Activated CD4-positive, alpha-beta T cell treated with anti-CD3 and anti-CD28 coated beads, Interleukin-2, amount 10 ng/mL, durations not matched to agents 7 days and 5 days (primary cell): ENCODE data around the gene MOCOS. TPM values are rescaled to one million over a fixed set of nuclear protein-coding genes. Genes with fewer than 3 reads are reported as not detected.

Experiments used
- CTCF ChIA-PET: fragments of 350-600 bp; sonication (Branson Sonifier 250); formaldehyde crosslinking; loops from one replicate; lab custom pipeline; 2021; ENCODE audit warnings: antibody characterized with exemption; lab: Charles Lee
- POLR2A ChIA-PET: fragments of 350-600 bp; sonication (Branson Sonifier 250); formaldehyde crosslinking; loops from one replicate; lab custom pipeline; 2021; ENCODE audit warnings: antibody characterized with exemption; lab: Charles Lee
- DNase-seq: peaks from one replicate; pipeline ENCODE4 v3.0.0-alpha.2; 2020
- H3K27ac Mint-ChIP-seq: one replicate; pipeline ENCODE4 v1.8.0; 2021; ENCODE audit warnings: mild to moderate bottlenecking, moderate library complexity, mixed read lengths
- H3K27me3 Mint-ChIP-seq: one replicate; pipeline ENCODE4 v1.8.0; 2021; ENCODE audit warnings: mixed read lengths
- H3K36me3 Mint-ChIP-seq: one replicate; pipeline ENCODE4 v1.8.0; 2021; ENCODE audit warnings: low read depth, mixed read lengths
- H3K4me1 Mint-ChIP-seq: one replicate; pipeline ENCODE4 v1.8.0; 2021; ENCODE audit warnings: mixed read lengths
- H3K4me3 Mint-ChIP-seq: one replicate; pipeline ENCODE4 v1.8.0; 2021; ENCODE audit warnings: mild to moderate bottlenecking, moderate library complexity, mixed read lengths
- H3K9me3 Mint-ChIP-seq: one replicate; pipeline ENCODE4 v1.8.0; 2021; ENCODE audit warnings: mixed read lengths
- total RNA-seq, 2 experiments: library from RNA; stranded (reverse); gene quantifications; one replicate each; pipeline ENCODE4 v1.2.3, GENCODE V29; 2021

Gene MOCOS
- total RNA-seq, 2 experiments from 2014 or later = 0.05 to 0.17 TPM

DNA sequence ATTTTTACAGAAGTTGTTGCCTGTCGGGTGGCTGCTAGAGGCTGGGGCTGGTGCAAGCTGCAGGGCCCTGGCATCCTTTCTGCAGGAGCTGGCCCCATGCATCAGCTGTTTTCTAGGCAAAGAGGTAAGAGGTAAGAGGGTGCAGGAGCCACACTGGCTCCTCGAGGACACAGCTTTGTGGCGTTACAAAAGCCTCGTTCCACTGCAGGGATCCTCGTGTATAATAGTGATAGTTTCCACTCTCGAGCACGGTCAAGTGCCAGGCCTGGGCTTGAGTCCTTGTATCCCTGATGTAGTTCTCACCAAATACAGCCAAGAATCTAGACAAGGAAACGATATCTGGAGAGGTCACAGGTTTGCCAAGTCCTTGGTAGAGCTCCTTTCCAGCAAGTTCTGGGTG, 77.0 kb downstream of the MOCOS start:
- H3K27me3 Mint-ChIP-seq = no peaks in the 10 kb centered on the region
- ChIA-PET POLR2A (no interaction called here), CTCF (interaction anchor here (0.7 kb wide), 1 partner anchor 340 kb away, joined by 3 read pairs; no protein-coding TSS in a partner anchor)
- no peak overlapping the region for H3K27ac Mint-ChIP-seq
- no peaks in the 10 kb centered on the region for H3K4me1 Mint-ChIP-seq
- no peaks in the 10 kb centered on the region for H3K9me3 Mint-ChIP-seq
- DNase-seq = no peak
- no peaks in the 10 kb centered on the region for H3K36me3 Mint-ChIP-seq
- H3K4me3 Mint-ChIP-seq = no peak overlapping the region

DNA sequence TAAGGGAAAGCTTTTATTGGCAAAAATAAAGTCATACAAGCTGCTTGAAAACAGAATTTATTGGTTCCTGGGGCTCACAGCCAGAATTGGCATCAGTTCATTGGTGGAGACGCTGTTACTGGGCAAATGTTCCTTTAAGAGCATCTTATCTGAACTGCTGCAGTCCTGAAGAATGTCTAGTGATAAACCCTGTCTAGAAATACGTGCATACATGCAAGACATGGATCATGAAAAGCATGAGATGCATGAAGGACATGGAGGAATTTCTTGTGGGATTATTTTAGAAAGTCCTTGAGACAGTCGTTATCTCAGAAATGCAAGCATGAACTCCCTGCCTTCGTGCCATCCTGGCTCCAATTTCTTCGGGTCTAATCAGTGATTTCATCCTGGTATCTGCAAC, 77.7 kb downstream of the MOCOS start:
- Mint-ChIP-seq H3K27me3 (peaks cover 2% of the 10 kb centered on the region), H3K4me1 (no peaks in the 10 kb centered on the region)

DNA sequence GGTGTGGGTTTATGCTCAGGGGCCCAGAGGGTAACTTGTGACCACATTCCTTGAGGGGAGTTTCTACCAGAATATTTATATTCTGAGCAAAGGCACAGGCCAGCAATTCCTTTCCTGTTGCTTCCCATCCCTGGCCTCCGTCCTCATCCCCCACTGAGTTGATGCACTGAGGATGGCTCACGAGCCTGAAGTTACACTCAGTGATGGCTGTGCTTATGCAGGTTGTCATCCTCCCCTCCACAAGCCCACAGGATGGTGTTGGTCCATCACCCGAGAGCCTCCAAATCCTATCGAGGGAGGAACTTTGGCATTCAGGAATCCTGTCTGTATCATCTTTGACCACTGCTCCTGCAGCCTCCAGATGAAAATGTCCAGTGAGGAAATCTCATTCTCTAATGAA, 81.9 kb downstream of the MOCOS start:
- Mint-ChIP-seq H3K27ac (no peak overlapping the region), H3K4me3 (no peak overlapping the region), H3K36me3 (no peaks in the 10 kb centered on the region), H3K4me1 (no peaks in the 10 kb centered on the region), H3K27me3 (peaks cover 3% of the 10 kb centered on the region), H3K9me3 (no peaks in the 10 kb centered on the region)
- ChIA-PET POLR2A (no interaction called here), CTCF (no interaction called here)
- DNase-seq = no peak

More for the DNA sequence above, 77.7 kb downstream of the MOCOS start:
- H3K9me3 Mint-ChIP-seq = no peaks in the 10 kb centered on the region
- DNase-seq = no peak
- ChIA-PET POLR2A (no interaction called here), CTCF (no interaction called here)
- H3K4me3 Mint-ChIP-seq = no peak overlapping the region
- H3K36me3 Mint-ChIP-seq = no peaks in the 10 kb centered on the region
- no peak overlapping the region for H3K27ac Mint-ChIP-seq

DNA sequence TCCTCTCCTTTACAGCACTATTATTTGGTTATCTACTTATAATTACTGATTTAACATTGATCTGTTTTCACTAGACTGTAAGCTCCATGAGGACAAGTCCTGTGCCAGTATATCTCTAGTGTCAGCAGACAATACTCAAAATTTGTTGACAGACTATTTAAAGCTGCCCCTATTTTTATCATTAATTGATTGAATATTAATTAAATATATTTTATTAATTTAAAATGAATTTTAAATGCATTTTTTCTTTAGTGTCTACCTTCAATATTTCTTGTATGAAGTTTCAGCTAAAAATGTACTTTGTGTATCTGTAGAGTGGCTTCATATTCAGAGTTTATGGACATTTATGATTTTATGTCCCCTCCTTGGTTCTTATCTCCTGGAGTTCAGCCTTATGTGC, 83.9 kb downstream of the MOCOS start:
- CTCF ChIA-PET = interaction anchor here (0.6 to 1.5 kb wide), 3 partner anchors 13 to 200 kb away, joined by 3 to 6 read pairs (median 4); no protein-coding TSS in a partner anchor
- H3K9me3 Mint-ChIP-seq = no peaks in the 10 kb centered on the region

DNA sequence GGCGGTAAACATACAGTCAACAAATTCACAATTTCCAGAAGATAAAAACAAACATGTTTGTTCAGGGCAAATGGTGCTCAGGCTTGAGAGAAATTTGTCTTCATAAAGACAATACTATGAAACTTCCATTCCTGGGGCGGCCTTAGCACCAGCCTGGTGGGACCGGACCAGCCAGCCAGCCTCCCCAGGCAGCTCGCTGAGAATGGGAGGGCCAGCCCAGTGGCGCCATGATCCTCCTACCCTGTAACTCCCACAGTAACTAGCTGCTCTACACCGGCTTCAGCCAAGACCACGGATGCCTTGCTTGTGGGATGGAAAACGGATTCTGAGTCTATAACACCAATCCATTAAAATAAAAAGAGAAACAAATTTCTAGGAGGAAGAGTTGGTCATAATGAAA, 86.0 kb downstream of the MOCOS start:
- H3K27ac Mint-ChIP-seq = no peak overlapping the region
- no peaks in the 10 kb centered on the region for H3K9me3 Mint-ChIP-seq
- H3K27me3 Mint-ChIP-seq = peaks cover 23% of the 10 kb centered on the region
- ChIA-PET POLR2A (no interaction called here), CTCF (no interaction called here)
- H3K4me1 Mint-ChIP-seq = no peaks in the 10 kb centered on the region
- no peaks in the 10 kb centered on the region for H3K36me3 Mint-ChIP-seq
- no peak overlapping the region for H3K4me3 Mint-ChIP-seq
- DNase-seq = no peak

More for the DNA sequence above, 83.9 kb downstream of the MOCOS start:
- POLR2A ChIA-PET = no interaction called here
- H3K4me3 Mint-ChIP-seq = no peak overlapping the region
- peaks cover 10% of the 10 kb centered on the region for H3K27me3 Mint-ChIP-seq
- H3K36me3 Mint-ChIP-seq = no peaks in the 10 kb centered on the region
- no peaks in the 10 kb centered on the region for H3K4me1 Mint-ChIP-seq
- DNase-seq = no peak
- no peak overlapping the region for H3K27ac Mint-ChIP-seq

DNA sequence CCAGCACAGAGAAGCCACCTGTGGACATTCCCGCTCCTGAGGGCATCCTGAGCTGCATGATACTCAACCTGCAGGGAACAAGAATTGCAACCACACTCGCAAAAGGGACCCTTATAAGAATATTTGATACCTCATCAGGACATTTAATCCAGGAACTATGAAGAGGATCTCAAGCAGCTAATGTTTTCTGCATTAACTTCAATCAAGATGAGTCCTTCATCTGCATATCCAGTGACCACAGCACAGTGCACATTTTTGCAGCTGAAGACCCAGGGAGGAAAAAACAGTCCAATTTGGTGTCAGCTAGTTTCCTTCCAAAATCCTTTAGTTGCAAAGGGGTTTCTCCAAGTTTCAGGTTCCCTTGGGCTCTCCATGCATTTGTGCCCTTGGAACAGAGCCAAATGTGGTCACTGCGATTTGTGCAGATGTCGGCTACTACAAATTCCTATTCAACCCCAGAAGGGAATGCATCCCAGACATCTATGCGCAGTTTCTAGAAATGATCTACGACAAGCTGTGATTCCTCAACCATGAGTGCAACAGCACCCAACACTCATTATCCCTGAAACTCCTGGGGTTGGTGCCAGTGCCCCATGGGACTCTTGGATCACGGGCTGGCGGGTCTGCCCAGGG, 86.9 kb downstream of the MOCOS start:
- H3K4me3 Mint-ChIP-seq = no peak overlapping the region
- H3K27me3 Mint-ChIP-seq = peaks cover 29% of the 10 kb centered on the region
- POLR2A ChIA-PET = no interaction called here
- no peaks in the 10 kb centered on the region for H3K4me1 Mint-ChIP-seq
- H3K36me3 Mint-ChIP-seq = no peaks in the 10 kb centered on the region
- CTCF ChIA-PET = no interaction called here
- no peaks in the 10 kb centered on the region for H3K9me3 Mint-ChIP-seq
- DNase-seq = no peak
- no peak overlapping the region for H3K27ac Mint-ChIP-seq

DNA sequence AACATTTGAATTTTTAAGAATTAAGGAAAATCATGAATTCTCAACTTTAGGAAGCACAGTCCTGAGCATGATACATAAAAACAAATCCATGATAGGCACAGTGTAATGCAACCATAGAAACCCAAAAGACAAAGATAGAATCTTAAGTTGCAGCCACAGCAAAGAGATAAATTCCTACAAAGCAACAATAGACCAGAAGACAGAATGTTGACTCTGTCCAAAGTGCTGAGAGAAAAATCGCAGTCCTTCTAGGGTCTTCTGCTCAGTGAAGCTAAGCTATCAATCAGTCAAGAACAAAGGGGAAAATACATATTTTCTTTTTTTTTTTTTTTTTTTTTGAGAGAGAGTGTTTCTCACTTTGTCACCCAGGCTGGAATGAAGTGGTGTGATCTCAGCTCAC, 88.3 kb downstream of the MOCOS start:
- H3K9me3 Mint-ChIP-seq = no peaks in the 10 kb centered on the region
- POLR2A ChIA-PET = no interaction called here
- H3K27me3 Mint-ChIP-seq = peaks cover 37% of the 10 kb centered on the region
- H3K4me3 Mint-ChIP-seq = no peak overlapping the region
- CTCF ChIA-PET = interaction anchor here (0.6 to 1.1 kb wide), 2 partner anchors 8 to 751 kb away, joined by 3 to 4 read pairs; no protein-coding TSS in a partner anchor
- no peak for DNase-seq
- no peaks in the 10 kb centered on the region for H3K4me1 Mint-ChIP-seq
- H3K36me3 Mint-ChIP-seq = no peaks in the 10 kb centered on the region
- no peak overlapping the region for H3K27ac Mint-ChIP-seq

DNA sequence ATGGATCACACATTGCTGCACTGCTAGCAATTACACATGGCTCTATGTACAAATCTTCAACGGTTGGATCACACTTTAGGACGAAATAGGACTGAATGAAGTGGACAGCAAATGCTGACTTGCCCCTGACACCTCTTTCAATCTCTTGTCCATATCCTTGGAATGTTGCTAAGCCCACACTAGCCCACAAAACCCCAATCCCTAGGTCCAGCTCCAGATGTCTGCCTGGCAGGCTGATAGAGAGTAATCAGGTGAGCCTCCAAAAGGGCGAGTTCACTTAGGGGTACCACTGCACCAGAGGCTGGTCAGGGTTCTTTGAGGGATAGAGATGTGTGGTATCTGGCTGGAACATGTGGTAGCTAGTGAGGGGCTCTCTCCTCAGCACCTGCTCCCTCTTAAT, 91.7 kb downstream of the MOCOS start:
- CTCF ChIA-PET = interaction anchor here (2.0 kb wide), 1 partner anchor 261 kb away, joined by 5 read pairs; no protein-coding TSS in a partner anchor

DNA sequence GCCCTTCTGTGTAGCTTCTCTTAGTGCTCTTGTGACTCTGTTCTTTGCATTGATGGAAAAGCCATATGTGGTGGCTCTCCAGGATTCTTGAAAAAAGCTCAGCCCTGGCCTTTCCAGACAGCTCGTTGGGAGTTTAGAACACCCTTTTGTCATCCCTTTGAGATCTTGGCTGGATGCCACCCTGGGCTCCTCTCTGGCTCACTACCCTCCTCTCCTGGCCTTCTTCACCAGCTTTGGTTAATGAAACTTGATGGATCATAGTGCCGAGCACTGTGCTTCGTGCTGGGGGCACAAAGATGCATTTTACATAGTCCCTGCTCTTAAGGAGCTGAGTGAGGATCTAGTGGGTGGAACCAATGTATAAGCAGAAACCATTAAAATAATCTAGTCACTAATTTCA, 94.6 kb downstream of the MOCOS start:
- Mint-ChIP-seq H3K27me3 (peaks cover 37% of the 10 kb centered on the region), H3K4me1 (no peaks in the 10 kb centered on the region)

More for the DNA sequence above, 91.7 kb downstream of the MOCOS start:
- H3K36me3 Mint-ChIP-seq = no peaks in the 10 kb centered on the region
- H3K27me3 Mint-ChIP-seq = peaks cover 48% of the 10 kb centered on the region
- no peaks in the 10 kb centered on the region for H3K9me3 Mint-ChIP-seq
- H3K27ac Mint-ChIP-seq = no peak overlapping the region
- H3K4me1 Mint-ChIP-seq = no peaks in the 10 kb centered on the region
- no peak for DNase-seq
- H3K4me3 Mint-ChIP-seq = no peak overlapping the region
- POLR2A ChIA-PET = no interaction called here

DNA sequence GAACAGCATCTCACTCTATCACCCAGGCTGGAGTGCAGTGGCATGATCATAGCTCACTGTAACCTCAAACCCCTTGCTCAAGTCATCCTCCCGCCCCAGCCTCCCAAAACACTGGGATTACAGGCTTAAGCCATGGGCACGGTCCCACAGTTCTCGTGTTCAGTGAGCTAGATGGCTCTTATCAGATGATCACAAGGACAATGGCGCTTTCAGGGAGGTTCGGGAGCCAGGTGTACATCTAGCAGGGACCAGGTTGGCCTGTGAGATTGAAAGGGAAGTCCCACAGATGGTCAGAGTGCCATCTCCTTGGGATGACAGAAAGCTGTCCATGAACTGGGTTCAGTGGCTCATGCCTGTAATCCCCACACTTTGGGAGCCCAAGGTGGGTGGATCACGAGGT, 96.2 kb downstream of the MOCOS start:
- Mint-ChIP-seq H3K36me3 (no peaks in the 10 kb centered on the region), H3K4me3 (no peak overlapping the region), H3K9me3 (no peaks in the 10 kb centered on the region), H3K27me3 (peaks cover 35% of the 10 kb centered on the region), H3K4me1 (no peaks in the 10 kb centered on the region), H3K27ac (no peak overlapping the region)
- ChIA-PET POLR2A (no interaction called here), CTCF (interaction anchor here (1.1 to 1.5 kb wide), 4 partner anchors 8 to 188 kb away, joined by 3 to 5 read pairs (median 3); no protein-coding TSS in a partner anchor)
- no peak for DNase-seq

More for the DNA sequence above, 94.6 kb downstream of the MOCOS start:
- POLR2A ChIA-PET = no interaction called here
- Mint-ChIP-seq H3K27ac (no peak overlapping the region), H3K9me3 (no peaks in the 10 kb centered on the region), H3K36me3 (no peaks in the 10 kb centered on the region), H3K4me3 (no peak overlapping the region)
- no peak for DNase-seq
- CTCF ChIA-PET = no interaction called here

DNA sequence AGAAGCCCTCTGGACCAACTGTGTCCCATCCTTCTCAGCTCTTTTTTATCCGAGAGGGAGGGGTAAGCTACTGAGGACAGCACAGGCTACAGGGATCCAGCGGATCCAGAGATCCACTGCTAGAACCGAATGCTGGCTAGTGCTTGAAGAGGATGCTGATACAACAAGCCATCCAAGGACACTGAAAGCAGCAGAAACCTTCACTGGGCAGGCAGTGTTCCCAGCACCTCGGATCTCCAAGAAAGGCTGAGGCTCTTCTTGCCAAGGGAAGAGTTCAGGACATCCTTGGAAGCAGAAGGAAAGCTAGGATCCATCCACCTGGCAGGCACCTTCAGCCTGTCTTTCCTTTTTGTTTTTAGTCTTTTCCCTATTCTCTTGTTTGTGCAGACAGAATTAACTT, 97.0 kb downstream of the MOCOS start:
- Mint-ChIP-seq H3K4me3 (no peak overlapping the region), H3K27me3 (peaks cover 33% of the 10 kb centered on the region), H3K9me3 (no peaks in the 10 kb centered on the region), H3K36me3 (no peaks in the 10 kb centered on the region), H3K4me1 (no peaks in the 10 kb centered on the region), H3K27ac (no peak overlapping the region)
- no peak for DNase-seq
- ChIA-PET CTCF (interaction anchor here (0.7 to 1.5 kb wide), 7 partner anchors 9 to 527 kb away, joined by 3 to 5 read pairs (median 3); no protein-coding TSS in a partner anchor), POLR2A (no interaction called here)

DNA sequence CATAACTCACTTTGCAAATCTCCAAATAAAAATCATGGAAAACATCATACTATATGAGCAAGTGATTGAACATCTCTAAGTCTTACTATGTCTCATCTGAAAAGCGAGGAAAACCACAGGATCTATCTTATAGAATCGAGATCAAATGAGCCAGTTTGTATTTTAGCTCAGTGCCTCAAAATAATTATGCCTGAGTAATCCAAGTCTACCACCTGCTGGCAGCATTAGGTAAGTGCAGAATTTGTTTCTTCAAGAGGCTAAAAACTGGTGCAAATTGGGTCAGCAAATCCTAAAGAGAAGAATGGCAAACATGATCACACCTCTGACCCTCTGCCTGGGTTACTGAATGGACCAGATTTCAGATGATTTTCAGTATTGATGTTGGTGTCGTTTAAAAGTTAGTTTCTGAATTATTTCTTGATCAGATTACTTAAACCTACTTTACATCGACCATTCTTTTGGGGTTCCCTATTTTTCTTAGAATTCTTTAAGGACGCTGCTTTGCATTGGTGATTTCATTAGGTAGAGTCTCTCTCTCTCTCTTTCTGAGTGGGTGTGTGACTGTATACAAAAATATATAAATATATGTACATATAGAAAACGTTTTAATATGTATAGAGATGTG, 97.5 kb downstream of the MOCOS start:
- ChIA-PET POLR2A (no interaction called here), CTCF (interaction anchor here (0.7 to 1.5 kb wide), 7 partner anchors 10 to 528 kb away, joined by 3 to 5 read pairs (median 3); no protein-coding TSS in a partner anchor)
- no peak overlapping the region for H3K4me3 Mint-ChIP-seq

DNA sequence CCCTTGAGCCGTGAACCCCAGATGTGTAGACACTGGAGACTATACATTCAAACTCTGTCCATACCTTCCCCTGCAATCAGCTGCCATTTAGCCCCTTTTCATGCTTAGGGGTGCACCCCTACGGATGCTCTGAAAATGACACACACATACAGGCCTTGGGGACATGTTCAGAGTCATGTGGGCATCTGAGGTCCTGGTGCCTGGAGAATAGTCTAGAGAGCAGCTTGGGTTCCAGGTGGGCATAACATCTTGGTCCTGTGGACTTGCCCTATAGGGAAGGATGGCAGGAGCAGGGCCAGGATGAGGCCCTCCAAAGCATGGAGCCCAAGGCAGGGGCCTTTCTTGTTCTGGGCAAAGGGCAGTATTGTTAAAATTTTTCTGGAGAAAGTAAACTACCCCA, 100.4 kb downstream of the MOCOS start:
- CTCF ChIA-PET = interaction anchor here (0.7 kb wide), 1 partner anchor 369 kb away, joined by 3 read pairs; no protein-coding TSS in a partner anchor
- Mint-ChIP-seq H3K9me3 (no peaks in the 10 kb centered on the region), H3K36me3 (no peaks in the 10 kb centered on the region), H3K27ac (no peak overlapping the region), H3K4me3 (no peak overlapping the region), H3K4me1 (no peaks in the 10 kb centered on the region), H3K27me3 (peaks cover 20% of the 10 kb centered on the region)
- DNase-seq = no peak
- POLR2A ChIA-PET = no interaction called here

More for the DNA sequence above, 97.5 kb downstream of the MOCOS start:
- peak; percentile 61 for DNase-seq
- Mint-ChIP-seq H3K36me3 (no peaks in the 10 kb centered on the region), H3K27ac (no peak overlapping the region), H3K9me3 (no peaks in the 10 kb centered on the region), H3K4me1 (no peaks in the 10 kb centered on the region), H3K27me3 (peaks cover 33% of the 10 kb centered on the region)
